ENCODE measurements around the gene CALHM3. TPM values are rescaled to one million over a fixed set of nuclear protein-coding genes. Genes with fewer than 3 reads are reported as not detected.

Gene CALHM3
- total RNA-seq, 1 experiment from 2014 or later, result not detected

- DNase-seq (ENCODE audit: low spot score), result no peak
Measured at GRCh38 chr10:103475437-103475836, 3.6 kb downstream of the CALHM3 start.

- no peak for DNase-seq (ENCODE audit: low spot score)
Measured at GRCh38 chr10:103474077-103474476, 5.0 kb downstream of the CALHM3 start.

- no peak for DNase-seq (ENCODE audit: low spot score)
Measured at GRCh38 chr10:103473261-103473671, 5.8 kb downstream of the CALHM3 start.

- DNase-seq (ENCODE audit: low spot score), result no peak
Measured at GRCh38 chr10:103472005-103472404, 7.0 kb downstream of the CALHM3 start.

GRCh38 chr10:103470761-103471653 is 8.0 kb downstream of the CALHM3 start:
- no peak for DNase-seq (ENCODE audit: low spot score)

- DNase-seq (ENCODE audit: low spot score), result no peak
Measured at GRCh38 chr10:103469201-103469600, 9.8 kb downstream of the CALHM3 start.

GRCh38 chr10:103467406-103467805 is 11.6 kb downstream of the CALHM3 start:
- no peak for DNase-seq (ENCODE audit: low spot score)

GRCh38 chr10:103466734-103467133 is 12.3 kb downstream of the CALHM3 start:
- DNase-seq (ENCODE audit: low spot score), result no peak

- no peak for DNase-seq (ENCODE audit: low spot score)
Measured at GRCh38 chr10:103465411-103466179, 13.4 kb downstream of the CALHM3 start.

- DNase-seq (ENCODE audit: low spot score), result no peak
Measured at GRCh38 chr10:103463499-103463898, 15.5 kb downstream of the CALHM3 start.

GRCh38 chr10:103459615-103460014 is 19.4 kb downstream of the CALHM3 start:
- no peak for DNase-seq (ENCODE audit: low spot score)

GRCh38 chr10:103458720-103459119 is 20.3 kb downstream of the CALHM3 start, which contains the start of gene CALHM1:
TSS of gene CALHM1 (minus strand) at chr10:103458900. CDS start at chr10:103458751, 149 bp downstream.
- no peak for DNase-seq (ENCODE audit: low spot score)

GRCh38 chr10:103457896-103458583 is 21.0 kb downstream of the CALHM3 start:
- no peak for DNase-seq (ENCODE audit: low spot score)

- no peak for DNase-seq (ENCODE audit: low spot score)
Measured at GRCh38 chr10:103457176-103457712, 21.8 kb downstream of the CALHM3 start.

- DNase-seq (ENCODE audit: low spot score), result no peak
Measured at GRCh38 chr10:103456074-103456660, 22.9 kb downstream of the CALHM3 start.

GRCh38 chr10:103455235-103455634 is 23.8 kb downstream of the CALHM3 start:
- no peak for DNase-seq (ENCODE audit: low spot score)

GRCh38 chr10:103454026-103454425 is 25.0 kb downstream of the CALHM3 start:
- DNase-seq (ENCODE audit: low spot score), result no peak

- DNase-seq (ENCODE audit: low spot score), result no peak
Measured at GRCh38 chr10:103452506-103453230, 26.4 kb downstream of the CALHM3 start.

GRCh38 chr10:103451831-103452505 is 27.1 kb downstream of the CALHM3 start, which contains the start of gene CALHM2:
TSS of gene CALHM2 (minus strand) at chr10:103452370. CDS start at chr10:103449941, 2,429 bp downstream.
- peak; percentile 39 for DNase-seq (ENCODE audit: low spot score)
